Measurements from ENCODE around the gene TMEM185B.

TMEM185B gene

DNA sequence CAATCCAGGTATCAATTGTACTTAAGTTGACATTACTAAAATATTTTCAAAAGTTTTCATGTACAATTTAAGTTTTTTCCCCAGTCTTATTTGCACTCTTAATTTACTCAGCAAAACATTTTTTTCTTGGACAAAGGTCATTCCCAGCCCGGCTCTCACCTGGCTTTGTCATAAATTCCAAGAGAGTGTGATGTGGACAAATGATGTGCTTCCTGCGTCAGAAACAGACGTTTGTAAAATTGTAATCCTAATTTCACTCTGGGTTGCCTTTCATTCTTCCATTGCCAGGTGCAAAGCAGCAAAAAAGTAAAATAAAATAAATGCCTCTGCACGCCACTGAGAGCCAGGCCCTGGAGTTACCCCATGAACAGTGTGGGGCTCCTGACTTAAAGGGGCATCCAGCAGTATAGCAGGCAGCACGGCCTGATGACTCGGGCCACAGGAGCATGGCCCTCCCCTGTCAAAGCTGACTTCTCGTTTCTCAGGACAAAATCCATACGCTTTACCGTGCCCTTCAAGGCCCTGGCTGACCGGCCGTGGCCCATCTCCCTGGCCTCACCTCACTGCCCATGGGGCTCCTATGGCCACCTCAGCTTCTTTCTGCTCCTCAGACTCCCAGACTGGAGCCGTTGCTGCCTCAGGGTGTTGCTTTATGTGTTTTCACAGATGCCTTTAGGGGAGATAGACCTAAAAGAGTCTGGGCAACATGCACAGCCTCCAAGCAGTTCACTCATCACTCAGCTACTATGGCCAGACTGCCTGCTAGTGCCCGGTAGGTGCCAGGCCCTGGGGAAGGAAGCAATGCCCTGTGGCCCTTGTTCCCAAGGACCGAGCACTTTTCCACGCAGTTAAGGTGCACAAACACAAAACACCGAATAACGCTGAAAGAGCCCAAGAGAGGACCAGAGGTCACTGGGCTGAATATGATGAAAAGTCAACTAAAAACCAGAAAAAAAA is 7.6 kb upstream of the TMEM185B start:
- TF ChIP-seq, protein P1, sequence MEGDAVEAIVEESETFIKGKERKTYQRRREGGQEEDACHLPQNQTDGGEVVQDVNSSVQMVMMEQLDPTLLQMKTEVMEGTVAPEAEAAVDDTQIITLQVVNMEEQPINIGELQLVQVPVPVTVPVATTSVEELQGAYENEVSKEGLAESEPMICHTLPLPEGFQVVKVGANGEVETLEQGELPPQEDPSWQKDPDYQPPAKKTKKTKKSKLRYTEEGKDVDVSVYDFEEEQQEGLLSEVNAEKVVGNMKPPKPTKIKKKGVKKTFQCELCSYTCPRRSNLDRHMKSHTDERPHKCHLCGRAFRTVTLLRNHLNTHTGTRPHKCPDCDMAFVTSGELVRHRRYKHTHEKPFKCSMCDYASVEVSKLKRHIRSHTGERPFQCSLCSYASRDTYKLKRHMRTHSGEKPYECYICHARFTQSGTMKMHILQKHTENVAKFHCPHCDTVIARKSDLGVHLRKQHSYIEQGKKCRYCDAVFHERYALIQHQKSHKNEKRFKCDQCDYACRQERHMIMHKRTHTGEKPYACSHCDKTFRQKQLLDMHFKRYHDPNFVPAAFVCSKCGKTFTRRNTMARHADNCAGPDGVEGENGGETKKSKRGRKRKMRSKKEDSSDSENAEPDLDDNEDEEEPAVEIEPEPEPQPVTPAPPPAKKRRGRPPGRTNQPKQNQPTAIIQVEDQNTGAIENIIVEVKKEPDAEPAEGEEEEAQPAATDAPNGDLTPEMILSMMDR (IDR thresholded peaks at IDR 0.05; ENCODE audit: extremely low read depth, missing control alignments): no peak
- no peak for DNase-seq (ENCODE audit: low spot score)

DNA sequence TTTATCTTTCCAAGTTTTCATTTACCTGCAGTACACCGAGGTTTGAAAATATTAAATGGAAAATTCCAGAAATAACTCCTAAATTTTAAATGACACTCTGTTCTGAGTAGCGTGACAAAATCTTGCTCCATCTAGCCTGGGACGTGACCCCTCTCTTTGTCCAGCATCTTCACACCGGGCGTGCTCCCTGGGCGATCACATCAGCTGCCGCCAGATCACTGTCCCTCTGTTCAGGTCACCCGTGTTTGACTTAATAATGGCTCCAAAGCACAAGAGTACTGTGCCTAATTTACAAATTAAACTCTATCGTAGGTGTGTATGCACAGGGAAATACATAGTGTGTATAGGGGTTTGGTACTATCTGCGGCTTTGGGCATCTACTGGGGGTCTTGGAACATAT is 6.1 kb upstream of the TMEM185B start:
- TF ChIP-seq, protein P1 (IDR thresholded peaks at IDR 0.05; ENCODE audit: extremely low read depth, missing control alignments): no peak
- DNase-seq (ENCODE audit: low spot score): no peak

DNA sequence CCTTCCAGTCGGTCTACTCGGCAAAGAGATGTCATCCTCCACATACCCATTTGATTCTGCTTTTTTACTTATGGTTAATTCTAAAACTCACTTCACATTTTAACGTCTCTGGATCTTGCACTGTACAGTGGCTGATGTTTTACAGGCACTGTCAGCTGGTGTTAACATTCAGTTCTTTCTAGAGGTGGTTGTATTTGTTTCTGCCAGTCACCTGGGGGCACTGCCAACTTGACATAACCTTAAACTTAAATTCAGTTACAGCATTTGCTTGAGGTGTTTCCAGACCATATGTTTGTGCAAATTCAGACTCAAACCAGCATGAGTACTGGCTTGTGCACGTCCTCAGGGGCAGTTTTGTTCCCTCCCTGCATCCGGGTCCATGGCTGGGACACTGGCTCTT is 5.3 kb upstream of the TMEM185B start:
- no peak for DNase-seq (ENCODE audit: low spot score)
- TF ChIP-seq, protein P1 (IDR thresholded peaks at IDR 0.05; ENCODE audit: extremely low read depth, missing control alignments): no peak

DNA sequence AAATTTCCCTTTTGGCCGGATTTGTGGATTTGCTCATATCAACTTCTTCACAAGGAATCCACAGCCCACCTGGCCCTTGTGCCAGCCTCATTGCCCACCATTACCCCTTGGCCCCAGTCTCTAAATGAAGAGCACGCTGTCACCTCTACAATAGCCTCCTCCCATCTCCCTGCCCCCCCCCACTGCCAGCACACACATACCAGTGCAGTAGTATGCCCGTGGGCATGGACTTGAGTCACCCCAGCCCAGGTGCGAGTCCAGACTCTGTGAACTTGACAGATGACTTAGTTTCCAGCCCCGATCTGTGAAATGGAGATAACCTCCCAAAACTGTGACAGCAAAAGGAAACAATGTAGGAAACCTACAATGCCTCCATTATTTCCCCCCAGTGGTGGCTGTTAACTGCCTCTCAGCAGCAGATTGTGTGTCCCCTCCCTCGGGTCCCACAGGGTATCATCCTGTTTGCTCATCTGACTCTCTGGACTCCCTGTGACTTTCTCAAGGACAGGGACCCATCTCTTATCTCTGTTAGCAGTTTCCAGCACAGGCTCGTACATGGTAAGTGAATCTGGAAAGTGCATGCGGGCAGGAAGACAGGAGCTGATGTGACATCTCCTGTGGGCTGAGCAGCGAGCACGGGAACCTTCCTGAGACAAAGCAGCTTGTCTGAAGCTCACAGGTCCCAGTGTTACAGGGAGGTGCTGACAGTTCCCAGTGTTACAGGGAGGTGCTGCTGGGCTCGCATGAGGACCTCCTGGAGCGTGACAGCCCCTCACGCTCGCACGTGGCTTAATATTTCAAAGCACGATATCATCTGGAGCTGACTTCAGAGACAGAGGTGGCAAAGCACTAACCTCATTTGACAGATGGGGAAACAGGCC is 4.2 kb upstream of the TMEM185B start:
- DNase-seq (ENCODE audit: low spot score): no peak
- TF ChIP-seq, protein P1 (IDR thresholded peaks at IDR 0.05; ENCODE audit: extremely low read depth, missing control alignments): no peak

DNA sequence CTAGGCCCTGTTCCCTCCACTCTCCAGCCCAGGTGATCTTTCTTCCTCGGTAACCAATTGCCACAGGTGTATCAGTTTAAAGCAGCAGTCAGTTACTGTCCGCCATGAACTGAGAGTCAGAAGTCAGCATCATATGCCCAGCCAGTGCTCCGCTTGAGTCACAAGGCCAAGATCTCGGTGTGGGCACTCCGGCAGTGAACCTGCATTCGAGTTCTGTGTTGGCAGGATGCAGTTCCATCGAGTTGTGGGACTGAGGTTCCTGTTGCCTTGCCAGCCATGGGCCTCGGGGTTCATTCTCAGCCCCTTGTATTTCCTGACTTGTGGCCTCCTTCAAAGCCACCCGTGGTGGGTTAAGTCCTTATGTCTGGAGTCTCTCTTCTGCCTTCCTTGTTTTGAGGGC is 3.1 kb upstream of the TMEM185B start:
- no peak for DNase-seq (ENCODE audit: low spot score)
- TF ChIP-seq, protein P1 (IDR thresholded peaks at IDR 0.05; ENCODE audit: extremely low read depth, missing control alignments): no peak

DNA sequence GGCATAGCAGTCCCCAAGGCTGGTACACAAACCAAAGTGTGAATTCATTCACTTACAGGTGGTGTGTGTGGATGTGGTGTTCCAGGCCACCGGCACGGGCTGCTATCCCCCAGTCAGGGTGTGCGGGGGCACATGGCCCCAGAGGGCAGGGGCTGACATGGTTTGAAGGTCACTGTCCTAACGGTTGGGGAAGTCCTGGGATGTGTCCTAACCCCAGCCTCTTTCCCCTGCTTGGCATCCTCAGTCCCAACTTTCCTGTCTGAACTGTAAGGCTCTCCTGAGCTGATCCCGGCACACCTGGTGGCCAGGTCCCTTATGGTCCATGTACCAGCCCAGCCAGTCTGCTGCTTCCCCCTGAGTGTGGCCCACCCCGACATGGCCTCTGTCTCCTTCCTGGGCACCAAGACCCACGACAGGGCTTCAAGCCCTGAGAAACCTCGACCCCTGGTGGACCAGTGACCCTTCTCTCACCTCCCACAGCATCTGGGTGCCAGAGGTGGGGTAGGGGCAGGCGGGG is 2.4 kb upstream of the TMEM185B start:
- TF ChIP-seq, protein P1 (IDR thresholded peaks at IDR 0.05; ENCODE audit: extremely low read depth, missing control alignments): no peak
- no peak for DNase-seq (ENCODE audit: low spot score)
